Measurements from ENCODE around the gene SERF2.

SERF2 gene

GRCh38 chr15:43793647-43794046 is 1.5 kb downstream of the SERF2 start:
- TF ChIP-seq, protein P1, sequence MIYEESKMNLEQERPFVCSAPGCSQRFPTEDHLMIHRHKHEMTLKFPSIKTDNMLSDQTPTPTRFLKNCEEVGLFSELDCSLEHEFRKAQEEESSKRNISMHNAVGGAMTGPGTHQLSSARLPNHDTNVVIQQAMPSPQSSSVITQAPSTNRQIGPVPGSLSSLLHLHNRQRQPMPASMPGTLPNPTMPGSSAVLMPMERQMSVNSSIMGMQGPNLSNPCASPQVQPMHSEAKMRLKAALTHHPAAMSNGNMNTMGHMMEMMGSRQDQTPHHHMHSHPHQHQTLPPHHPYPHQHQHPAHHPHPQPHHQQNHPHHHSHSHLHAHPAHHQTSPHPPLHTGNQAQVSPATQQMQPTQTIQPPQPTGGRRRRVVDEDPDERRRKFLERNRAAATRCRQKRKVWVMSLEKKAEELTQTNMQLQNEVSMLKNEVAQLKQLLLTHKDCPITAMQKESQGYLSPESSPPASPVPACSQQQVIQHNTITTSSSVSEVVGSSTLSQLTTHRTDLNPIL (CRISPR knock-in tag; IDR thresholded peaks at IDR 0.05; ENCODE audit: low read depth): no peak
- no peak for TF ChIP-seq CSDC2 (CRISPR knock-in tag; IDR thresholded peaks at IDR 0.05)
- TF ChIP-seq RARB (CRISPR knock-in tag; IDR thresholded peaks at IDR 0.05): no peak
- TF ChIP-seq TOX (CRISPR knock-in tag; IDR thresholded peaks at IDR 0.05; ENCODE audit: borderline replicate concordance): no peak
- no peak for TF ChIP-seq CSRNP3 (CRISPR knock-in tag; IDR thresholded peaks at IDR 0.05)
- no peak for TF ChIP-seq BACH2 (CRISPR knock-in tag; IDR thresholded peaks at IDR 0.05; ENCODE audit: borderline replicate concordance)
- TF ChIP-seq OSR1 (CRISPR knock-in tag; IDR thresholded peaks at IDR 0.05): no peak
- TF ChIP-seq ZFP30 (CRISPR knock-in tag; IDR thresholded peaks at IDR 0.05): no peak
- no peak for TF ChIP-seq PPARA (CRISPR knock-in tag; IDR thresholded peaks at IDR 0.05; ENCODE audit: borderline replicate concordance)
- TF ChIP-seq ARNTL (CRISPR knock-in tag; IDR thresholded peaks at IDR 0.05; ENCODE audit: borderline replicate concordance, low read depth): no peak
- no peak for TF ChIP-seq TSHZ2 (CRISPR knock-in tag; IDR thresholded peaks at IDR 0.05)
- no peak for TF ChIP-seq ZNF565 (CRISPR knock-in tag; conservative IDR thresholded peaks at IDR 0.05; ENCODE audit: low read depth)
- no peak for TF ChIP-seq GLIS3 (CRISPR knock-in tag; IDR thresholded peaks at IDR 0.05)
- no peak for TF ChIP-seq ZFP3 (CRISPR knock-in tag; IDR thresholded peaks at IDR 0.05)
- TF ChIP-seq ZNF8 (CRISPR knock-in tag; IDR thresholded peaks at IDR 0.05): no peak
- no peak for TF ChIP-seq PATZ1 (CRISPR knock-in tag; IDR thresholded peaks at IDR 0.05; ENCODE audit: borderline replicate concordance)
- no peak for TF ChIP-seq ESRRG (CRISPR knock-in tag; IDR thresholded peaks at IDR 0.05)
- TF ChIP-seq ZNF70 (CRISPR knock-in tag; IDR thresholded peaks at IDR 0.05): no peak
- no peak for TF ChIP-seq ZC3H10 (CRISPR knock-in tag; IDR thresholded peaks at IDR 0.05)
- no peak for TF ChIP-seq ISL1 (CRISPR knock-in tag; IDR thresholded peaks at IDR 0.05)
- ATAC-seq: no peak

- no peak; the same call in 2 of the 3 replicates for ATAC-seq
- TF ChIP-seq ZC3H10 (CRISPR knock-in tag; IDR thresholded peaks at IDR 0.05) (no peak), CSDC2 (CRISPR knock-in tag; IDR thresholded peaks at IDR 0.05) (no peak), PATZ1 (CRISPR knock-in tag; IDR thresholded peaks at IDR 0.05; ENCODE audit: borderline replicate concordance) (no peak), OSR1 (CRISPR knock-in tag; IDR thresholded peaks at IDR 0.05) (no peak), TSHZ2 (CRISPR knock-in tag; IDR thresholded peaks at IDR 0.05) (no peak), ZFP30 (CRISPR knock-in tag; IDR thresholded peaks at IDR 0.05) (no peak), GLIS3 (CRISPR knock-in tag; IDR thresholded peaks at IDR 0.05) (no peak), ISL1 (CRISPR knock-in tag; IDR thresholded peaks at IDR 0.05) (no peak), RARB (CRISPR knock-in tag; IDR thresholded peaks at IDR 0.05) (no peak), TOX (CRISPR knock-in tag; IDR thresholded peaks at IDR 0.05; ENCODE audit: borderline replicate concordance) (no peak), CSRNP3 (CRISPR knock-in tag; IDR thresholded peaks at IDR 0.05) (no peak), ZNF8 (CRISPR knock-in tag; IDR thresholded peaks at IDR 0.05) (no peak), TCF4 (CRISPR knock-in tag; IDR thresholded peaks at IDR 0.05; ENCODE audit: borderline replicate concordance) (no peak)
- TF ChIP-seq, protein P2, sequence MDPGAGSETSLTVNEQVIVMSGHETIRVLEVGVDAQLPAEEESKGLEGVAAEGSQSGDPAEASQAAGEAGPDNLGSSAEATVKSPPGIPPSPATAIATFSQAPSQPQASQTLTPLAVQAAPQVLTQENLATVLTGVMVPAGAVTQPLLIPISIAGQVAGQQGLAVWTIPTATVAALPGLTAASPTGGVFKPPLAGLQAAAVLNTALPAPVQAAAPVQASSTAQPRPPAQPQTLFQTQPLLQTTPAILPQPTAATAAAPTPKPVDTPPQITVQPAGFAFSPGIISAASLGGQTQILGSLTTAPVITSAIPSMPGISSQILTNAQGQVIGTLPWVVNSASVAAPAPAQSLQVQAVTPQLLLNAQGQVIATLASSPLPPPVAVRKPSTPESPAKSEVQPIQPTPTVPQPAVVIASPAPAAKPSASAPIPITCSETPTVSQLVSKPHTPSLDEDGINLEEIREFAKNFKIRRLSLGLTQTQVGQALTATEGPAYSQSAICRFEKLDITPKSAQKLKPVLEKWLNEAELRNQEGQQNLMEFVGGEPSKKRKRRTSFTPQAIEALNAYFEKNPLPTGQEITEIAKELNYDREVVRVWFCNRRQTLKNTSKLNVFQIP (CRISPR knock-in tag; IDR thresholded peaks at IDR 0.05; ENCODE audit: borderline replicate concordance, low read depth): no peak
Observed at GRCh38 chr15:43794269-43795037, 2.3 kb downstream of the SERF2 start.
